CD8-positive, alpha-beta memory T cell (primary cell): ENCODE data around the gene CELF1. TPM values are rescaled to one million over a fixed set of nuclear protein-coding genes. Genes with fewer than 3 reads are reported as not detected.
"Not testable (repeated sequence)": the region's sequence is repeated elsewhere in the genome, so short reads cannot be mapped to it uniquely, and the experiment has no call there.

ENCODE experiments used
- CTCF ChIA-PET: fragments of 350-600 bp; sonication (Branson Sonifier 250); formaldehyde crosslinking; loops from one replicate; lab custom pipeline; 2021; ENCODE audit warnings: antibody characterized with exemption; lab: Charles Lee
- POLR2A ChIA-PET: fragments of 350-600 bp; sonication (Branson Sonifier 250); formaldehyde crosslinking; loops from one replicate; lab custom pipeline; 2021; ENCODE audit warnings: antibody characterized with exemption; lab: Charles Lee
- DNase-seq, 5 donors: peaks; one replicate each; pipeline versions ENCODE4 v3.0.0 to v3.0.0-alpha.2; 2020 to 2022; ENCODE audit warnings: mixed read lengths in 1 of 5
- H3K27ac ChIP-seq: one replicate; pipeline ENCODE4 v1.7.0; 2013; ENCODE audit warnings: low read depth, mild to moderate bottlenecking, low read length, moderate library complexity
- H3K27me3 ChIP-seq: 2 replicates; pipeline ENCODE4 v1.7.0; 2013; ENCODE audit warnings: low read length, mild to moderate bottlenecking; ENCODE audit not compliant: insufficient read depth, poor library complexity, severe bottlenecking
- H3K36me3 ChIP-seq: 2 replicates; pipeline ENCODE4 v1.7.0; 2013; ENCODE audit warnings: mild to moderate bottlenecking, low read length, moderate library complexity; ENCODE audit not compliant: insufficient read depth
- H3K4me1 ChIP-seq: 2 replicates; pipeline ENCODE4 v1.7.0; 2013; ENCODE audit warnings: mild to moderate bottlenecking, low read length, moderate library complexity; ENCODE audit not compliant: insufficient read depth
- H3K4me3 ChIP-seq: 2 replicates; pipeline ENCODE4 v1.7.0; 2013; ENCODE audit warnings: mild to moderate bottlenecking, low read length
- H3K9me3 ChIP-seq: 2 replicates; pipeline ENCODE4 v1.7.0; 2013; ENCODE audit warnings: mild to moderate bottlenecking, low read length
- H3K27ac Mint-ChIP-seq, 8 donors: one replicate each; pipeline ENCODE4 v1.8.0; 2020 to 2021; ENCODE audit warnings: mixed read lengths in 8 of 8, mild to moderate bottlenecking in 6 of 8, inconsistent platforms in 3 of 8, moderate library complexity in 3 of 8
- H3K27me3 Mint-ChIP-seq, 2 donors: one replicate each; pipeline ENCODE4 v1.8.0; 2020 to 2021; ENCODE audit warnings: mixed read lengths in 2 of 2, mild to moderate bottlenecking in 1 of 2, moderate library complexity in 1 of 2
- H3K36me3 Mint-ChIP-seq, 3 donors: one replicate each; pipeline ENCODE4 v1.8.0; 2020 to 2021; ENCODE audit warnings: mixed read lengths in 3 of 3, inconsistent platforms in 1 of 3, mild to moderate bottlenecking in 1 of 3
- H3K4me1 Mint-ChIP-seq, 3 donors: one replicate each; pipeline ENCODE4 v1.8.0; 2020 to 2021; ENCODE audit warnings: mixed read lengths in 3 of 3, inconsistent platforms in 1 of 3, mild to moderate bottlenecking in 1 of 3
- H3K4me3 Mint-ChIP-seq, 7 donors: one replicate each; pipeline ENCODE4 v1.8.0; 2020 to 2021; ENCODE audit warnings: mixed read lengths in 7 of 7, mild to moderate bottlenecking in 6 of 7, moderate library complexity in 4 of 7, inconsistent platforms in 2 of 7
- H3K9me3 Mint-ChIP-seq, 5 donors: one replicate each; pipeline ENCODE4 v1.8.0; 2020 to 2022; ENCODE audit warnings: mixed read lengths in 5 of 5, mild to moderate bottlenecking in 3 of 5, moderate library complexity in 2 of 5, inconsistent platforms in 1 of 5
- polyA plus RNA-seq: library from polyadenylated mRNA; unstranded; fragments of 300-500 nt; fragmentation: Illumina TruSeq; gene quantifications from one replicate; pipeline ENCODE4 v1.2.3, GENCODE V29; 2021
- total RNA-seq, 2 experiments: library from RNA; stranded (reverse); gene quantifications; one replicate each; pipeline ENCODE4 v1.2.3, GENCODE V29; 2021

The CELF1 gene
- total and polyA plus RNA-seq, 3 experiments from 2014 or later: 80.8 to 168 (median 160) TPM

DNA sequence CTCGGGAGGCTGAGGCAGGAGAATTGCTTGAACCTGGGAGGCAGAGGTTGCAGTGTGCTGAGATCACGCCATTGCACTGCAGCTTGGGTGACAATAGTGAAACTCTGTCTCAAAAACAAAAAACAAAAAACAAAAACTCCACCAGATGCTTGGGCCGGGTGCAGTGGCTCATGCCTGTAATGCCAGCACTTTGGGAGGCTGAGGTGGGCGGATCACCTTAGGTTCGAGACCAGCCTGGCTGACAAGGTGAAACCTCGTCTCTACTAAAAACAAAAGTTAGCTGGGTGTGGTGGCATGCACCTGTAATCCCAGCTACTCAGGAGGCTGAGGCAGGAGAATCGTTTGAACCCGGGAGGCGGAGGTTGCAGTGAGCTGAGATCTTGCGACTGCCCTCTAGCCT lies 11.4 kb upstream of the CELF1 start:
- H3K27ac ChIP-seq, H3K4me3 ChIP-seq, H3K4me1 ChIP-seq, H3K36me3 ChIP-seq, H3K9me3 Mint-ChIP-seq, H3K9me3 ChIP-seq, H3K36me3 Mint-ChIP-seq, H3K27me3 ChIP-seq, H3K27me3 Mint-ChIP-seq, DNase-seq: not testable (repeated sequence)
- Mint-ChIP-seq H3K27ac (peak overlapping the region in 5 of 8 donors; percentile 39 to 81 (median 51)), H3K4me1 (peaks cover 14 to 28% (median 22%) of the 10 kb centered on the region in 3 donors), H3K4me3 (peak overlapping the region; percentile 60 to 91 (median 82))
- ChIA-PET POLR2A (interaction anchor here (0.5 to 2.1 kb wide), 3 partner anchors 11 to 1158 kb away, joined by 3 to 10 read pairs (median 4); partner anchors contain the start of gene CELF1), CTCF (interaction anchor here (1.1 to 3.3 kb wide), 5 partner anchors 8 to 15 kb away, joined by 3 to 18 read pairs (median 4); partner anchors contain the start of genes CELF1, KBTBD4 and NDUFS3)

DNA sequence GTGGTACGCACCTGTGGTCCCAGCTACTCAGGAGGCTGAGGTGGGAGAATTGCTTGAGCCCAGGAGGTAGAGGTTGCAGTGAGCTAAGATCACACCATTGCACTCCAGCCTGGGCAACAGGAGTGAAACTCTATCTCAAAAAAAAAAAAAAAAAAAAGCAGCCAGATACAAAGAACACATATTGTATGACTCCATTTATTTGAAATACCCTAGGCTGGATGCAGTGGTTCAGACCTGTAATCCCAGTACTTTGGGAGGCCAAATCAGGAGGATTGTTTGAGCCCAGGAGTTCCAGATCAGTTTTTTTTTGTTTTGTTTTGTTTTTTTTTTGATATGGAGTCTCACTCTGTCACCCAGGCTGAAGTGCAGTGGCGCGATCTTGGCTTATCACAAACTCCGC lies 9.5 kb upstream of the CELF1 start:
- not testable (repeated sequence) for H3K27me3 Mint-ChIP-seq, H3K9me3 Mint-ChIP-seq

DNA sequence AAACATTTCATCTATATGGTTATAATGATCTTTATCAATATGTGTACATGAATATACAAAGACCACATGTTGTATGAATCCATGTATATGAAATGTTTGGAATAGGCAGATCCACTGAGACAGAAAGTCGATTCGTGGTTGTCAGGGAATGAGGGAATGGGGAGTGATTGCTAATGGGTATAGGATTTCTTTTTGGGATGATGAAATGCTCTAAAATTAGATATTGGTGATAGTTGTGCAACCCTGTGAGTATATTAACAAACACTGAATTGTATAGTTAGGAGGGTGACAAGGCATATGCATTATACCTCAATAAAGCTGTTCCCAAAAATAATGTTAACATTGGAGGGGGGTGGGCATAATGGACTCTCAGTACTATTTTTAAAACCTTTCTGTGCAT lies 7.5 kb upstream of the CELF1 start:
- Mint-ChIP-seq H3K27me3 (no peaks in the 10 kb centered on the region), H3K4me1 (peaks cover 6 to 13% (median 10%) of the 10 kb centered on the region in 3 donors), H3K36me3 (peaks cover 0 to 2% (median 1%) of the 10 kb centered on the region in 3 donors), H3K27ac (peak overlapping the region in 1 of 8 donors; percentile 51), H3K4me3 (peak overlapping the region in 1 of 7 donors; percentile 40), H3K9me3 (no peaks in the 10 kb centered on the region)
- no peak for DNase-seq
- POLR2A ChIA-PET: no interaction called here
- H3K4me1 ChIP-seq: no peaks in the 10 kb centered on the region
- H3K36me3 ChIP-seq: no peaks in the 10 kb centered on the region
- H3K27ac ChIP-seq: no peak overlapping the region
- no peaks in the 10 kb centered on the region for H3K9me3 ChIP-seq
- CTCF ChIA-PET: no interaction called here
- H3K27me3 ChIP-seq: no peaks in the 10 kb centered on the region
- no peak overlapping the region for H3K4me3 ChIP-seq

More for the DNA sequence above, 9.5 kb upstream of the CELF1 start:
- H3K9me3 ChIP-seq, H3K4me3 Mint-ChIP-seq, H3K36me3 Mint-ChIP-seq, H3K36me3 ChIP-seq, H3K4me1 ChIP-seq, H3K4me3 ChIP-seq, DNase-seq, H3K27me3 ChIP-seq, H3K27ac ChIP-seq: not testable (repeated sequence)
- Mint-ChIP-seq H3K4me1 (peaks cover 14 to 28% (median 22%) of the 10 kb centered on the region in 3 donors), H3K27ac (peak overlapping the region in 1 of 8 donors; percentile 36)
- ChIA-PET CTCF (interaction anchor here (0.6 to 1.3 kb wide), 2 partner anchors 9 to 10 kb away, joined by 3 read pairs; no protein-coding TSS in a partner anchor), POLR2A (interaction anchor here (0.6 kb wide), 1 partner anchor 1267 kb away, joined by 4 read pairs; no protein-coding TSS in a partner anchor)

- Mint-ChIP-seq H3K4me1 (peaks cover 3 to 6% (median 5%) of the 10 kb centered on the region in 3 donors), H3K9me3 (no peaks in the 10 kb centered on the region), H3K27me3 (no peaks in the 10 kb centered on the region), H3K4me3 (no peak overlapping the region), H3K27ac (no peak overlapping the region), H3K36me3 (peaks cover 0 to 2% (median 0%) of the 10 kb centered on the region in 3 donors)
- ChIA-PET POLR2A (interaction anchor here (0.7 kb wide), 1 partner anchor 19 kb away, joined by 3 read pairs; no protein-coding TSS in a partner anchor), CTCF (no interaction called here)
- H3K4me3 ChIP-seq: no peak overlapping the region
- no peak for DNase-seq
- no peaks in the 10 kb centered on the region for H3K4me1 ChIP-seq
- H3K36me3 ChIP-seq: no peaks in the 10 kb centered on the region
- no peaks in the 10 kb centered on the region for H3K27me3 ChIP-seq
- no peaks in the 10 kb centered on the region for H3K9me3 ChIP-seq
- H3K27ac ChIP-seq: no peak overlapping the region
Measured at GRCh38 chr11:47558695-47559094, 5.8 kb upstream of the CELF1 start.

DNA sequence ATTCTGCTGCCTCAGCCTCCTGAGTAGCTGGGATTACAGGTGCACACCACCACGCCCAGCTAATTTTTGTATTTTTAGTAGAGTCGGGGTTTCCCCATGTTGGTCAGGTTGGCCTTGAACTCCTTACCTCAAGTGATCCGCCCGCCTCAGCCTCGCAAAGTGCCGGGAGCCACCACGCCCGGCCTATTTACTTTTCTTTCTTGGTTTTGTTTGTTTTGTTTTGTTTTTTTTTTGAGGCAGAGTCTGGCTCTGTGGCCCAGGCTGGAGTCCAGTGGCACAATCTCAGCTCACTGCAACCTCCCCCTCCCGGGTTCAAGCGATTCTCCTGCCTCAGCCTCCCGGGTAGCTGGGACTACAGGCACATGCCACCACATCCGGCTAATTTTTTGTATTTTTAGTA lies 4.1 kb upstream of the CELF1 start:
- not testable (repeated sequence) for H3K27ac ChIP-seq

DNA sequence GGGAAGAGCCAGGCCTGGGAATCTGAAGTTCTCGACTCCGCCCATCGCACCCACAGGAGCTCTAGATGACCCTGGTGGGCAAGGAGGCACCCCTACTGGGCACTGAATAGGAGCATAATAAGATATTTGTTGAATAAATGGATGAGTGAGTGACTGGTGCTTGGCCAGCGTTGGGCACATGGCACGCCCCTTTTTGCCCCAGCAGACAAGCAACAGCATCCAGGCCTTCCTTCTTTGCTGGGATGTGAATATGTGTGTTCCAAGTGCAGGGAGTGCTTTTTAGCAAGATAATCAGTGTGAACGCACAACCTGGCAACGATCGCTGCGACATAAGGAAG lies 443 bp upstream of the CELF1 start:
- H3K36me3 Mint-ChIP-seq: peaks cover 0 to 21% (median 3%) of the 10 kb centered on the region in 3 donors
- ChIA-PET CTCF (interaction anchor here (0.7 to 1.6 kb wide), 11 partner anchors 9 to 127 kb away, joined by 3 to 18 read pairs (median 4); partner anchors contain the start of genes KBTBD4, NDUFS3, PSMC3 and PTPMT1), POLR2A (interaction anchor here (0.9 to 2.3 kb wide), 4 partner anchors 11 to 162 kb away, joined by 3 to 10 read pairs (median 4); partner anchors contain the start of genes AGBL2, KBTBD4, NDUFS3 and PTPMT1)
- no peak for DNase-seq
- peak overlapping the region; percentile 82 to 100 (median 97) for H3K4me3 Mint-ChIP-seq
- H3K27ac ChIP-seq: peak overlapping the region; percentile 38
- H3K27me3 Mint-ChIP-seq: no peaks in the 10 kb centered on the region
- peaks cover 39% of the 10 kb centered on the region for H3K4me1 ChIP-seq
- peak overlapping the region; percentile 66 for H3K4me3 ChIP-seq
- H3K27me3 ChIP-seq: no peaks in the 10 kb centered on the region
- H3K27ac Mint-ChIP-seq: peak overlapping the region in 7 of 8 donors; percentile 65 to 99 (median 84)
- no peaks in the 10 kb centered on the region for H3K9me3 ChIP-seq
- H3K4me1 Mint-ChIP-seq: peaks cover 35 to 49% (median 49%) of the 10 kb centered on the region in 3 donors
- H3K9me3 Mint-ChIP-seq: no peaks in the 10 kb centered on the region
- H3K36me3 ChIP-seq: no peaks in the 10 kb centered on the region

More for the DNA sequence above, 4.1 kb upstream of the CELF1 start:
- H3K36me3 Mint-ChIP-seq, H3K9me3 Mint-ChIP-seq, POLR2A ChIA-PET, H3K27me3 ChIP-seq, DNase-seq, H3K36me3 ChIP-seq, H3K27me3 Mint-ChIP-seq, H3K4me3 Mint-ChIP-seq, H3K27ac Mint-ChIP-seq, H3K4me1 ChIP-seq, H3K9me3 ChIP-seq, H3K4me3 ChIP-seq: not testable (repeated sequence)
- CTCF ChIA-PET: interaction anchor here (1.3 kb wide), 1 partner anchor 21 kb away, joined by 4 read pairs; no protein-coding TSS in a partner anchor
- H3K4me1 Mint-ChIP-seq: peaks cover 8 to 17% (median 16%) of the 10 kb centered on the region in 3 donors

- H3K9me3 Mint-ChIP-seq: no peaks in the 10 kb centered on the region
- H3K4me3 ChIP-seq: peak overlapping the region; percentile 65
- H3K27me3 Mint-ChIP-seq: no peaks in the 10 kb centered on the region
- H3K27ac ChIP-seq: peak overlapping the region; percentile 59
- POLR2A ChIA-PET: interaction anchor here (0.7 to 2.3 kb wide), 6 partner anchors 13 to 557 kb away, joined by 3 to 10 read pairs (median 4); partner anchors contain the start of genes KBTBD4, NDUFS3 and PTPMT1
- peak in 2 of 5 donors; percentile 4 to 5 for DNase-seq
- H3K9me3 ChIP-seq: no peaks in the 10 kb centered on the region
- H3K27me3 ChIP-seq: no peaks in the 10 kb centered on the region
- H3K36me3 ChIP-seq: no peaks in the 10 kb centered on the region
- peaks cover 0 to 26% (median 3%) of the 10 kb centered on the region in 3 donors for H3K36me3 Mint-ChIP-seq
- peak overlapping the region; percentile 95 to 100 (median 97) for H3K4me3 Mint-ChIP-seq
- H3K4me1 ChIP-seq: peaks cover 51% of the 10 kb centered on the region
- CTCF ChIA-PET: interaction anchor here (0.6 to 2.1 kb wide), 4 partner anchors 8 to 18 kb away, joined by 3 to 9 read pairs (median 4); partner anchors contain the start of gene PTPMT1
- peaks cover 43 to 62% (median 61%) of the 10 kb centered on the region in 3 donors for H3K4me1 Mint-ChIP-seq
- peak overlapping the region; percentile 95 to 99 (median 98) for H3K27ac Mint-ChIP-seq
Measured at GRCh38 chr11:47552056-47552565, 821 bp downstream of the CELF1 start.

DNA sequence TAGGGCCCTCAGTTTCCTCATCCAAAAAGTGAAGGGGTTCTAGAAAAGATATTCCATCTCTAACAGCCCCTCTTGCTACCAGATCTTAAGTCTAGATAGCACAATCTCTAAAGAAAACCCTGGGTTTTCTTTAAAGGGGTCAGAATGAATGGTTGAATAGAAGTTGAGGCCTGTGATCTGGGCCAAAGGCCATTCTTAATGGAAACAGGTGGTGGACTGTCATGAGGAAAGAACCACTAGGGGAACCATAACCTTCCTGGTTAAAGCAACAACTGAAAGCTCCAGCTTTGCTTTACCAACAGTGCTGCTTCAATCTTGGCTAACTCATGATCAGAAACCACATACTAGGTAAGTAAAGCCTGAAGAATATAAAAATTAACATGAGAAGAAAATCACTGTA lies 1.8 kb downstream of the CELF1 start:
- CTCF ChIA-PET: interaction anchor here (1.1 to 2.1 kb wide), 3 partner anchors 7 to 22 kb away, joined by 3 to 9 read pairs (median 4); partner anchors contain the start of gene PTPMT1
- Histone ChIP-seq H3K27ac (peak overlapping the region; percentile 59), H3K27me3 (no peaks in the 10 kb centered on the region), H3K36me3 (no peaks in the 10 kb centered on the region), H3K4me1 (peaks cover 54% of the 10 kb centered on the region), H3K9me3 (no peaks in the 10 kb centered on the region), H3K4me3 (peak overlapping the region; percentile 65)
- peaks cover 0 to 31% (median 3%) of the 10 kb centered on the region in 3 donors for H3K36me3 Mint-ChIP-seq
- H3K27me3 Mint-ChIP-seq: no peaks in the 10 kb centered on the region
- H3K4me3 Mint-ChIP-seq: peak overlapping the region; percentile 95 to 100 (median 97)
- POLR2A ChIA-PET: interaction anchor here (0.7 to 1.6 kb wide), 2 partner anchors 27 to 558 kb away, joined by 3 to 4 read pairs; partner anchors contain the start of gene KBTBD4
- DNase-seq: no peak
- no peaks in the 10 kb centered on the region for H3K9me3 Mint-ChIP-seq
- H3K27ac Mint-ChIP-seq: peak overlapping the region; percentile 30 to 99 (median 98)
- peaks cover 49 to 69% (median 68%) of the 10 kb centered on the region in 3 donors for H3K4me1 Mint-ChIP-seq
